GM21737 (cell line): ENCODE results near the gene NFS1.

ENCODE experiments used
- ATAC-seq: cut with Tn5 transposase; IDR thresholded peaks from one replicate; pipeline ENCODE4 v1.9.1; 2021; ENCODE audit warnings: mild to moderate bottlenecking, moderate library complexity; ENCODE audit not compliant: unreplicated experiment

NFS1 gene

GRCh38 chr20:35644806-35645205 is 54.3 kb downstream of the NFS1 start:
- ATAC-seq: no peak

GRCh38 chr20:35643045-35643444 is 56.1 kb downstream of the NFS1 start:
- no peak for ATAC-seq

GRCh38 chr20:35641743-35642142 is 57.4 kb downstream of the NFS1 start:
- no peak for ATAC-seq

- no peak for ATAC-seq
Measured at GRCh38 chr20:35640724-35641123, 58.4 kb downstream of the NFS1 start.

GRCh38 chr20:35638751-35639150 is 60.4 kb downstream of the NFS1 start:
- ATAC-seq: no peak

GRCh38 chr20:35637276-35637675 is 61.9 kb downstream of the NFS1 start:
- no peak for ATAC-seq

- ATAC-seq: no peak
Measured at GRCh38 chr20:35636095-35636494, 63.1 kb downstream of the NFS1 start.

DNA sequence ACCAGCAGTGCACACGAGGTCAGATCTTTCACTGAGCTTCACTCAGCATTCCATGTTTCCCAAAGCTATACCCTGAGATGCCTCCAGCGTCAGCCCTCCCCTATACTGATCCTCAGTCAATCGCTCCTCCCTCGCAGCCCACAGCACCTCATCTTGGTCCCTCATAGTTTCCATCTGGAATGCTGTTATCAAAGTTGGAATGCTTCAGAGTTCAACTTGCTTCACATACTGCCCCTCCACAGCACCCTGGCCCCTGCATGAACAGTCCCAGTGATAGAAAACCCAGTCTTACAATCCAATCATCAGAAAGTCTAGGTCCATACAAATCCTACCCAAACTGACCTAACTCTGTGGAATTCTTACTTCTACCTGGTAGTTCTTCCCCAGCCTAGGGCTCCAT is 63.5 kb downstream of the NFS1 start:
- no peak for ATAC-seq

- no peak for ATAC-seq
Measured at GRCh38 chr20:35632539-35633115, 66.5 kb downstream of the NFS1 start.

- ATAC-seq: no peak
Measured at GRCh38 chr20:35630636-35631035, 68.5 kb downstream of the NFS1 start.

- ATAC-seq: no peak
Measured at GRCh38 chr20:35629427-35630145, 69.6 kb downstream of the NFS1 start.

DNA sequence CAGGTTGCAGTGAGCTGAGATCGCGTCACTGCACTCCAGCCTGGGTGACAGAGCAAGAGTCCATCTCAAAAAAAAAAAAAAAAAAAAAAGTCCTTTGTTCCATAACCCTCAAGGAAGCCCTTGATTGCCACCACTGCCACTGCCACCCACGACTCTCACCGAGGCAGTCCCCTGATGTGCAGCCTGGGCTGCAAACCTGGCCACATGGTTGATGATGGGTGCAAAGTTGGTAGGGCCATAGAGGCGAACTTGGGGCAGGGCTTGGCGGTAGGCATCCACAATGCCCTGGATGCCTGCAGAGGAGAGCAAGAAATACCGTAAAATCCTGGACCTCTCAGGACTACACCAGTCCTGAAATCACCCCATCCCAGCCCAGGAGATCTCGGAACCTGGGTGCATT is 72.0 kb downstream of the NFS1 start:
- no peak for ATAC-seq

GRCh38 chr20:35626386-35627001 is 72.7 kb downstream of the NFS1 start:
- no peak for ATAC-seq

GRCh38 chr20:35625584-35626385 is 73.4 kb downstream of the NFS1 start:
- ATAC-seq: no peak

DNA sequence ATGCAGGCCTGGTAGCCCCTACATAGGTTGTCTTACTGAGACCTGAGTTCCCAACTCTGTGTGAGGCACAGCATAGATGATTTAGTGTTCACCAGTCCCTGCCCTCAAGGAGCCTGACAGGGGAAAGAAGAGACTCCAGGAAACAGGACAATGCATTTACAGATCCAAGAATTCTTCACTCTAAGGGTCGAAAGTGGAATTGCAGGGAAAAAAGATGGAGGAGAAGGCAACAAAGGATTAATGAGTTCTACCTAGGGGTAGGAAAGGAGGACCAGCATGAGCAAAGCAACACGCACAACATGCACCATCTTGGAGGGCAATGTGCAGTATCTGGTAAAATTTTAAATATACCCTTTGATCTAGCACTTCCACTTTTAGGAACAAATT is 77.6 kb downstream of the NFS1 start:
- ATAC-seq: no peak

DNA sequence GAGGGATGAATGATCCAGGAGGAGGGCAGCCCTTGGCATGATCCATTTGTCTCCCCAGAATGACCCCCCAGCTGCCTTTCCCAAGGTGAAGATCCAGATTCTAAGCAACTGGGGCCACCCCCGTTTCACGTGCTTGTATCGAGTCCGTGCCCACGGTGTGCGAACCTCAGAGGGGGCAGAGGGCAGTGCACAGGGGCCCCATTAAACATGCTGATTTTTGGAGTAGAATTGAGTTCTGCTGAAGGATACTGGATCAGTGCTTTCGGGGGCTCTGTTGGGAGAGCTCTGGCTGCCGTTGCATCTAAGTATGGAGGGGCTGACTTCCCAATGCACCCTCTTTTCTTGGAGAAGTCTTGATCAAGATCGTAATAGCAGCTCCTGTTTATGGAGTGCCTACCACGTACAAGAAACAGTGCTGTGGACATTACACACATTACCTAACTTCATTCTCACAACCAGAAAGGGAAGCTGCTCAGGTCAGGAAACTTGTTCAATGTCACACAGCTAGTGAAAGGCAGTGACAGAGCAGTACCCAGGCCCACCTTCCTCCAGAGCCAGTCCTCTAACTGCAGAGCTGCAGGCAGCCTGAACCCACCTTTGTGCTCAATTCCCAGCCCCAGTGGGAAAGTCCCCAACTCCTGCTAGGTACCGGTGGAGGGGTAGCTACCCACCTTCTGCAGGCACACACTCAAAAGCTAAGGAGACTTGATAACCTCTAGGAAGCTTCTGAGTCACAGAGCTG is 78.2 kb downstream of the NFS1 start:
- ATAC-seq: no peak

GRCh38 chr20:35619196-35620095 is 79.7 kb downstream of the NFS1 start:
- ATAC-seq: no peak

DNA sequence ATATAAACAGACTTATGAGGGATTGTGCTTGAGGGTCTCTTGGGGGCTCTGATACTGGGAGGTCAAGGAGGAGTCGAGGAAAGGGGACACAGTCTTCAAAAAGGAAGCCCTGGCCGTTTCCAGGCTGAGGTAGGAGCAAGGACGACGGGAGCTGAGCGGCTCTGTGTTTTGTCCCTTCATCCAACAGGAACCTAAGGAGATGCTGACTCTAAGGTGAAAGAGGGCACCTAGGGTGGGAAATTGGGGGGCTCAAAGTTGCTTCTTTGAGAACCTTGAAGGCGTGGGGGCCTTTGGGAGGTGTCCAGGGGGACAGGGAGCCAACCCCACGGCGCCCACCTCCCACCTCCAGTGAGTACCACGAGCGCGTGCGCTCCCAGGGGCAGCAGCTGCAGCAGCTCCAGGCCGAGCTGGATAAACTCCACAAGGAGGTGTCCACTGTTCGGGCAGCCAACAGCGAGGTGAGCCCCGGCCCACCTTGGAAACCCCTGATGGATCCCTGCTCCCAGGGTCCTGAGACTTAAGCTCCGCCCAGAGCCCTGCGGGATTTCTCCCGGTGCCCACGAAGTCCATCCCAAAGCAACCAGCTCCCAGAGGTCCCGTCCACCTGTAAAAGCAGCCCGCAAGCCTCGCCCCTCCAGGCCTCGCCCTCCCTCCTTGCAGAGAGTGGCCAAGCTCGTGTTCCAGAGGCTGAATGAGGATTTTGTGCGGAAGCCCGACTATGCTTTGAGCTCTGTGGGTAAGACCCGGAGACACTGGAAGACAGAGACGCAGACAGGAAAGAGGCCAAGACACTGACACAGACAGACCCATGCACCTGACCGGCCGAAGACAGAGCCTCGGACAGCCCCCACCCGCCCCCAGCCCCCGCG is 80.7 kb downstream of the NFS1 start:
- ATAC-seq: no peak
